HG02870 (cell line): ENCODE results near the gene MICALL2.
"Not testable (repeated sequence)": the region's sequence is repeated elsewhere in the genome, so short reads cannot be mapped to it uniquely, and the experiment has no call there.

Experiments used
- ATAC-seq: cut with Tn5 transposase; IDR thresholded peaks from one replicate; pipeline ENCODE4 v1.9.1; 2021; ENCODE audit warnings: mild to moderate bottlenecking, moderate library complexity; ENCODE audit not compliant: unreplicated experiment

Gene MICALL2

GRCh38 chr7:1449501-1449900, 9.8 kb downstream of the MICALL2 start:
- no peak for ATAC-seq

- ATAC-seq: no peak
Measured at GRCh38 chr7:1448958-1449357, 10.3 kb downstream of the MICALL2 start.

- ATAC-seq: no peak
Measured at GRCh38 chr7:1447551-1448244, 11.6 kb downstream of the MICALL2 start.

- no peak for ATAC-seq
Measured at GRCh38 chr7:1447112-1447511, 12.2 kb downstream of the MICALL2 start.

- no peak for ATAC-seq
Measured at GRCh38 chr7:1446620-1447032, 12.6 kb downstream of the MICALL2 start.

- not testable (repeated sequence) for ATAC-seq
Measured at GRCh38 chr7:1446026-1446425, 13.2 kb downstream of the MICALL2 start.

- no peak for ATAC-seq
Measured at GRCh38 chr7:1445341-1445740, 13.9 kb downstream of the MICALL2 start.

GRCh38 chr7:1444925-1445322, 14.3 kb downstream of the MICALL2 start:
- ATAC-seq: no peak

- ATAC-seq: no peak
Measured at GRCh38 chr7:1444214-1444924, 14.9 kb downstream of the MICALL2 start.

- not testable (repeated sequence) for ATAC-seq
Measured at GRCh38 chr7:1443587-1444200, 15.6 kb downstream of the MICALL2 start.

GRCh38 chr7:1442355-1443124, 16.7 kb downstream of the MICALL2 start:
- ATAC-seq: no peak

GRCh38 chr7:1441615-1442354, 17.5 kb downstream of the MICALL2 start:
- ATAC-seq: no peak

GRCh38 chr7:1440620-1441019, 18.6 kb downstream of the MICALL2 start:
- no peak for ATAC-seq

GRCh38 chr7:1439373-1440363, 19.6 kb downstream of the MICALL2 start:
- no peak for ATAC-seq

- no peak for ATAC-seq
Measured at GRCh38 chr7:1438821-1439220, 20.4 kb downstream of the MICALL2 start.

GRCh38 chr7:1438208-1438607, 21.1 kb downstream of the MICALL2 start:
- ATAC-seq: no peak

- no peak for ATAC-seq
Measured at GRCh38 chr7:1437155-1437880, 22.0 kb downstream of the MICALL2 start.

GRCh38 chr7:1436608-1437007, 22.7 kb downstream of the MICALL2 start:
- ATAC-seq: no peak
